ENCODE measurements around the gene TMPRSS4. TPM values are rescaled to one million over a fixed set of nuclear protein-coding genes. Genes with fewer than 3 reads are reported as not detected.

TMPRSS4 gene
- total and polyA plus RNA-seq, 2 experiments from 2014 or later: 0.10 to 0.58 TPM

DNA sequence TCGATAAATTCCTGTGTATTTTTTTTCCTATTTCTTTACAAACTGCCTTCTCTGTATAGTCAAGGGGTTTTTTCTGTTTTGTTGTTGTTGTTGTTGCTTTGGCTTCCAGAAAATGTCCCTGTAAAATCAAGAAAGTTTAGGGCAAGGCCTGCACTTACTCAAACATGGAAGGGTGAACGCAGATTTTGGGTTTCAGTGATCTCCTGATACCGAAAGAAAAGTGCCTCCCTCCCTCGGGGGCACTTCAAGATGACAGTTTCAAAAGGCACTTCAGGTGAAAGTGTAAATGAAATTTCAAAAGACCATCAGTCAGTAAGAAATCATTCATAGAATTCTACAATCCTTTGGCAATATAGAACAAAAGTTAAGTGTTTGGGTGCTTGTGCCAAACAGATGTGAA is 43.4 kb upstream of the TMPRSS4 start (continued):
- TF ChIP-seq, protein P1, sequence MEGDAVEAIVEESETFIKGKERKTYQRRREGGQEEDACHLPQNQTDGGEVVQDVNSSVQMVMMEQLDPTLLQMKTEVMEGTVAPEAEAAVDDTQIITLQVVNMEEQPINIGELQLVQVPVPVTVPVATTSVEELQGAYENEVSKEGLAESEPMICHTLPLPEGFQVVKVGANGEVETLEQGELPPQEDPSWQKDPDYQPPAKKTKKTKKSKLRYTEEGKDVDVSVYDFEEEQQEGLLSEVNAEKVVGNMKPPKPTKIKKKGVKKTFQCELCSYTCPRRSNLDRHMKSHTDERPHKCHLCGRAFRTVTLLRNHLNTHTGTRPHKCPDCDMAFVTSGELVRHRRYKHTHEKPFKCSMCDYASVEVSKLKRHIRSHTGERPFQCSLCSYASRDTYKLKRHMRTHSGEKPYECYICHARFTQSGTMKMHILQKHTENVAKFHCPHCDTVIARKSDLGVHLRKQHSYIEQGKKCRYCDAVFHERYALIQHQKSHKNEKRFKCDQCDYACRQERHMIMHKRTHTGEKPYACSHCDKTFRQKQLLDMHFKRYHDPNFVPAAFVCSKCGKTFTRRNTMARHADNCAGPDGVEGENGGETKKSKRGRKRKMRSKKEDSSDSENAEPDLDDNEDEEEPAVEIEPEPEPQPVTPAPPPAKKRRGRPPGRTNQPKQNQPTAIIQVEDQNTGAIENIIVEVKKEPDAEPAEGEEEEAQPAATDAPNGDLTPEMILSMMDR (conservative IDR thresholded peaks at IDR 0.05; ENCODE audit: low read depth in 2 of 2): no peak

DNA sequence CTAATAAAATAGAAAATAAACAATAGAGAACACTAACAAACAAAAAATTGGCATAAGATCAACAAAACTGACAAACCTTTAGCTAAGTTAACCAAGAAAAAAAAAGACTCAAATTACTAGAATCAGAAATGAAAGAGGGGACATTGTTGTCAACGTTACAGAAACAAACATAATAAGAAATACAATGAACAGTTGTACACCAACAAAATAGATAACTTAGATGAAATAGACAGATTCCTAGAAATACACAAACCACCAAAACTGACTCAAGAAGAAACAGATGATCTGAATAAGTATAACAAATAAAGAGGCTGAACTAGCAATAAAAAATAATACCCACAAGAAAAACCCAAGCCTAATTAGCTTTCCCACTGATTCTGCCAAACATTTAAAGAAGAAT is 34.7 kb upstream of the TMPRSS4 start:
- Histone ChIP-seq H3K27ac (ENCODE audit: low read depth) (no peak overlapping the region), H3K79me2 (replicated peaks; ENCODE audit: insufficient read depth) (no peaks in the 10 kb centered on the region), H3K4me3 (no peak overlapping the region), H3K4me2 (no peak overlapping the region), H3F3A (replicated peaks; ENCODE audit: low read depth) (no peaks in the 10 kb centered on the region), H4K20me1 (replicated peaks; ENCODE audit: insufficient read depth) (no peaks in the 10 kb centered on the region), H3K9me2 (ENCODE audit: insufficient read depth) (no peaks in the 10 kb centered on the region), H3K4me1 (ENCODE audit: insufficient read depth) (no peaks in the 10 kb centered on the region), H3K27me3 (ENCODE audit: insufficient read depth) (no peaks in the 10 kb centered on the region), H3K36me3 (ENCODE audit: insufficient read depth) (no peaks in the 10 kb centered on the region), H2AFZ (no peak overlapping the region)
- DNase-seq (ENCODE audit: low spot score) (no peak), ATAC-seq (no peak)
- Mint-ChIP-seq H3K27me3 (ENCODE audit: insufficient read depth, low read depth, poor library complexity) (no peaks in the 10 kb centered on the region), H3K9me3 (no peaks in the 10 kb centered on the region), H3K36me3 (ENCODE audit: low read depth) (no peaks in the 10 kb centered on the region), H3K27ac (no peak overlapping the region), H3K4me1 (no peaks in the 10 kb centered on the region), H3K4me3 (no peak overlapping the region)
- TF ChIP-seq, protein P2, sequence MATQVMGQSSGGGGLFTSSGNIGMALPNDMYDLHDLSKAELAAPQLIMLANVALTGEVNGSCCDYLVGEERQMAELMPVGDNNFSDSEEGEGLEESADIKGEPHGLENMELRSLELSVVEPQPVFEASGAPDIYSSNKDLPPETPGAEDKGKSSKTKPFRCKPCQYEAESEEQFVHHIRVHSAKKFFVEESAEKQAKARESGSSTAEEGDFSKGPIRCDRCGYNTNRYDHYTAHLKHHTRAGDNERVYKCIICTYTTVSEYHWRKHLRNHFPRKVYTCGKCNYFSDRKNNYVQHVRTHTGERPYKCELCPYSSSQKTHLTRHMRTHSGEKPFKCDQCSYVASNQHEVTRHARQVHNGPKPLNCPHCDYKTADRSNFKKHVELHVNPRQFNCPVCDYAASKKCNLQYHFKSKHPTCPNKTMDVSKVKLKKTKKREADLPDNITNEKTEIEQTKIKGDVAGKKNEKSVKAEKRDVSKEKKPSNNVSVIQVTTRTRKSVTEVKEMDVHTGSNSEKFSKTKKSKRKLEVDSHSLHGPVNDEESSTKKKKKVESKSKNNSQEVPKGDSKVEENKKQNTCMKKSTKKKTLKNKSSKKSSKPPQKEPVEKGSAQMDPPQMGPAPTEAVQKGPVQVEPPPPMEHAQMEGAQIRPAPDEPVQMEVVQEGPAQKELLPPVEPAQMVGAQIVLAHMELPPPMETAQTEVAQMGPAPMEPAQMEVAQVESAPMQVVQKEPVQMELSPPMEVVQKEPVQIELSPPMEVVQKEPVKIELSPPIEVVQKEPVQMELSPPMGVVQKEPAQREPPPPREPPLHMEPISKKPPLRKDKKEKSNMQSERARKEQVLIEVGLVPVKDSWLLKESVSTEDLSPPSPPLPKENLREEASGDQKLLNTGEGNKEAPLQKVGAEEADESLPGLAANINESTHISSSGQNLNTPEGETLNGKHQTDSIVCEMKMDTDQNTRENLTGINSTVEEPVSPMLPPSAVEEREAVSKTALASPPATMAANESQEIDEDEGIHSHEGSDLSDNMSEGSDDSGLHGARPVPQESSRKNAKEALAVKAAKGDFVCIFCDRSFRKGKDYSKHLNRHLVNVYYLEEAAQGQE (IDR thresholded peaks at IDR 0.05; ENCODE audit: unreplicated experiment): no peak
- no peak for TF ChIP-seq JUNB (IDR thresholded peaks at IDR 0.05; ENCODE audit: unreplicated experiment)
- no peak for TF ChIP-seq ZNF114 (CRISPR knock-in tag; IDR thresholded peaks at IDR 0.05)
- no peak for TF ChIP-seq EZH2 (IDR thresholded peaks at IDR 0.05; ENCODE audit: low read depth, unreplicated experiment)
- TF ChIP-seq STAT1 (IDR thresholded peaks at IDR 0.05; ENCODE audit: unreplicated experiment): no peak
- no peak for TF ChIP-seq POLR2AphosphoS5 (IDR thresholded peaks at IDR 0.05; ENCODE audit: low read depth)
- TF ChIP-seq, protein P1 (conservative IDR thresholded peaks at IDR 0.05; ENCODE audit: low read depth in 2 of 2): no peak
- no peak for TF ChIP-seq CREB1 (CRISPR knock-in tag; IDR thresholded peaks at IDR 0.05; ENCODE audit: low read depth)
- TF ChIP-seq EZH2phosphoT487 (IDR thresholded peaks at IDR 0.05; ENCODE audit: unreplicated experiment): no peak
- TF ChIP-seq, protein P3, sequence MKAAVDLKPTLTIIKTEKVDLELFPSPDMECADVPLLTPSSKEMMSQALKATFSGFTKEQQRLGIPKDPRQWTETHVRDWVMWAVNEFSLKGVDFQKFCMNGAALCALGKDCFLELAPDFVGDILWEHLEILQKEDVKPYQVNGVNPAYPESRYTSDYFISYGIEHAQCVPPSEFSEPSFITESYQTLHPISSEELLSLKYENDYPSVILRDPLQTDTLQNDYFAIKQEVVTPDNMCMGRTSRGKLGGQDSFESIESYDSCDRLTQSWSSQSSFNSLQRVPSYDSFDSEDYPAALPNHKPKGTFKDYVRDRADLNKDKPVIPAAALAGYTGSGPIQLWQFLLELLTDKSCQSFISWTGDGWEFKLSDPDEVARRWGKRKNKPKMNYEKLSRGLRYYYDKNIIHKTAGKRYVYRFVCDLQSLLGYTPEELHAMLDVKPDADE (IDR thresholded peaks at IDR 0.05): no peak
- TF ChIP-seq NANOG (IDR thresholded peaks at IDR 0.05; ENCODE audit: borderline replicate concordance): no peak
